Suprapubic skin (tissue), 4 donors: ENCODE data around the gene IL1A. TPM values are rescaled to one million over a fixed set of nuclear protein-coding genes. Genes with fewer than 3 reads are reported as not detected.

Source experiments
- DNase-seq, 2 donors: peaks; one replicate each; pipeline ENCODE4 v3.0.0-alpha.2; 2019; ENCODE audit warnings: low spot score in 2 of 2
- H3K27ac ChIP-seq: fragments of 200-600 bp; sonication (generic); one replicate; pipeline ENCODE4 v1.5.1; 2019
- H3K27me3 ChIP-seq: fragments of 200-600 bp; sonication (generic); one replicate; pipeline ENCODE4 v1.5.1; 2019
- H3K36me3 ChIP-seq: fragments of 200-600 bp; sonication (generic); one replicate; pipeline ENCODE4 v1.5.1; 2019
- H3K4me1 ChIP-seq: fragments of 200-600 bp; sonication (generic); one replicate; pipeline ENCODE4 v1.5.1; 2019
- H3K4me3 ChIP-seq: fragments of 200-600 bp; sonication (generic); one replicate; pipeline ENCODE4 v1.5.1; 2019; ENCODE audit warnings: mild to moderate bottlenecking
- H3K9me3 ChIP-seq: fragments of 200-600 bp; sonication (generic); one replicate; pipeline ENCODE4 v1.5.1; 2019
- CTCF ChIP-seq, 2 donors: fragments of 200-600 bp in 1 of 2; fragments of 450-650 bp in 1 of 2; sonication (generic) in 1 of 2; IDR thresholded peaks; one replicate each; pipeline ENCODE4 v1.5.1; 2016 to 2019; ENCODE audit warnings: antibody characterized with exemption in 2 of 2, mild to moderate bottlenecking in 1 of 2, moderate library complexity in 1 of 2
- EP300 ChIP-seq: sonication (generic); formaldehyde crosslinking; IDR thresholded peaks from one replicate; pipeline ENCODE4 v1.6.1; 2017; ENCODE audit warnings: antibody characterized with exemption
- POLR2A ChIP-seq, 2 donors: fragments of 450-650 bp; IDR thresholded peaks; one replicate each; pipeline ENCODE4 v1.6.1; 2017; ENCODE audit warnings: antibody characterized with exemption in 2 of 2, mild to moderate bottlenecking in 2 of 2, moderate library complexity in 2 of 2
- POLR2AphosphoS5 ChIP-seq, 3 donors: sonication (generic); formaldehyde crosslinking; IDR thresholded peaks; one replicate each; pipeline ENCODE4 v1.6.1; 2017; ENCODE audit warnings: antibody characterized with exemption in 3 of 3
- WGBS: methylation state at CpG from one replicate; pipeline ENCODE4 v1.1.5; 2018; 5-methylcytosine and 5-hydroxymethylcytosine counted together
- total RNA-seq, 4 donors: library from RNA; depleted of rRNA; stranded (reverse); fragments of >200 nt; gene quantifications; one replicate each; pipeline ENCODE4 v1.1.0, GENCODE V29; 2016

The IL1A gene
- total RNA-seq, 4 donors from 2014 or later = 0.49 to 1.1 (median 0.76) TPM; not detected in 1

DNA sequence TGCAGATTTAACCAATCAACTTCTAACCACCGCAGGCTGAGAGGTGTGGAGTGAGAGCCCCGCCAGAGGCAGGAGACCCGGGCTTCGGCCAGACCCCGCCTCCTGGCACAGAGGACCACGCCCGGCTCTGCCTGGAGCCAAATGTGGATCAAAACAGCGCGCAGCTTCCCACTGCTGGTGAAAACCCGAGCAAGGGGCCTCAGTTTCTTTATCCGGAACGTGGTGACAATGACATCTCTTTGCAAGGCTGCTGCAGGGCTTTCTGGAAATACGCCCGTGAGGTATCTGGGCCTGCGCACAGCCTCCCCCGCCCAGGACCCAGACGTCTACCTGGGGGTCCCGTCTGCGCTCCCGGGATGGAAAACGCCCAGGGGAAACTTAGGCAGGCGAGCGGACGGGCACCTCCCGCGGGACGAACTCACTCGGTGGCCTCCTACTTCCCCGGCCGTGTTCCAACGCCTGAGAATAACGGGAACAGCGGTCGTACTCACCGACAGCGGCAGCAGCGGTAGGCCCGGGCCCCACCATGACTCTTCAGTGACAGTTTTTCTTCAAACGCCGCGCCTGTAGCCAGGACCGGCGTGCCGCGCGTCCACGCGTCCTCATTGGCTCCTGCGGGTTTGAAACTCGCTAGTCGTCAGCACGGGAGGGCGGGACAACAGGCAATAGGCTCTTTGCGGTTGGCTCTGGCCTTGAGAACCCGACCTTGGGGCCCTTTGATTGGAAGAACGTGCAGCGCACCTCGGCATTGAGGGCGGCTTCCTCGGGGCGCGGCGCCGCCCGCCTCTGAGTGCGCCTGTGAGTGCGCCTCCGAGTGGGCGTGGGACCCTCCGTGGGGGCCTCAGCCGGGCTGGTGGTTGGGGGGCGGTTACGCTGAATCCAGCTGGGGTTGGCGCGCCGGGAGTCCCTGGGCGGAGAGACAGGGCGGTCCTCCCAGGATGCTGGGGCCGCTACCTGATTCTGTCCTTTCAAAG is 19.9 kb downstream of the IL1A start, which contains the start of gene CKAP2L:
CKAP2L (minus strand) TSS at position 539 of the 974 bp plus-strand sequence; CDS start at position 528, 11 bp downstream.
- WGBS = 1% methylated on average over 10 of the region's 79 CpGs
- TF ChIP-seq CTCF (IDR thresholded peaks at IDR 0.05) (no peak), POLR2AphosphoS5 (IDR thresholded peaks at IDR 0.05) (no peak), POLR2A (IDR thresholded peaks at IDR 0.05) (no peak), EP300 (no peak)
- peaks cover 14% of the 10 kb centered on the region for H3K4me1 ChIP-seq
- no peak within 1 kb of the TSS for H3K27ac ChIP-seq
- no peaks in the 10 kb centered on the region for H3K36me3 ChIP-seq
- H3K27me3 ChIP-seq = no peaks in the 10 kb centered on the region
- H3K9me3 ChIP-seq = no peaks in the 10 kb centered on the region
- peak; percentile 96 to 98 for DNase-seq
- H3K4me3 ChIP-seq = peak within 1 kb of the TSS; percentile 78

DNA sequence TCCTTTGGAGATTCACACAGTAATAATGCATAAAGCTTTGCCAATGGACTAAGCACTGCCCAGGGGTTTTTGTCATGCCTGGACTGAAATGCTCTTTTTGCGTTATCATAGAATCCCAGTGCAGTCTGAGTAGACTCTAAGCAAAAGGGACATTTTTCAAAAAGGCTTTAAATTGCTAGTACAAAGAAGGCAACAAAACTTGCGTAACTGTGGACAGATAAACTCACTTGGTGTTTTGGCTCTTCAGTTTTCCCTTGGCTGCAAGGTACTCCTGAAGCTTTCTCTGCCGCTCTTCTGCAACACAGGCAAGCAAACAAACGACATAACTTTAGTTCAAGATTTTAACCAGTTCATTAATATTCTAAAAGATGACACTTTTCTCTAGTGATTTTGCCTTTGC is 22.0 kb downstream of the IL1A start:
- H3K27me3 ChIP-seq = no peaks in the 10 kb centered on the region
- peaks cover 14% of the 10 kb centered on the region for H3K4me1 ChIP-seq
- no peak overlapping the region for H3K4me3 ChIP-seq
- no peak for DNase-seq
- H3K9me3 ChIP-seq = no peaks in the 10 kb centered on the region
- no peak overlapping the region for H3K27ac ChIP-seq
- H3K36me3 ChIP-seq = no peaks in the 10 kb centered on the region
- TF ChIP-seq EP300 (no peak), CTCF (IDR thresholded peaks at IDR 0.05) (no peak), POLR2A (IDR thresholded peaks at IDR 0.05) (no peak), POLR2AphosphoS5 (IDR thresholded peaks at IDR 0.05) (no peak)
- 92% methylated on average over 4 of the region's 4 CpGs for WGBS

DNA sequence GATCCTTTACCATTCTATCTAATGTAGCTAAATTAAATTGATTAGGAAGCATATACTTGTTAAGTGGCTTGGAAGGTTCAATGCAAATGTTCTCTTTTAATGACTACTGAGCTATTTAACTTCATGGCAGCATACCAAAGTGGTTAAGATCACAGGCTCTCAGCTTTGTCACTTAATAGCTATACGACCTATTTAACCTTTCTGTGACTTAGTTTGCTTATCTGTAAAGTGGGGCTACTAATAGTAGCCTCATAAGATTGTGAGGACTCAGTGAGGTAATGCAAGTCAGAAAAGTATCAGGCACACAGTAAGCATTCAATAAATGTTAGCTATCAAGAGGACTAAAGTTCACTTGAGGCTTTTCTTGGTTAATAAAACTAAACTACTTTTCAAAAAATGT is 24.1 kb downstream of the IL1A start:
- peaks cover 11% of the 10 kb centered on the region for H3K4me1 ChIP-seq
- TF ChIP-seq CTCF (IDR thresholded peaks at IDR 0.05) (no peak), EP300 (no peak), POLR2A (IDR thresholded peaks at IDR 0.05) (no peak), POLR2AphosphoS5 (IDR thresholded peaks at IDR 0.05) (no peak)
- 96% methylated on average over 1 of the region's 1 CpG for WGBS
- H3K27me3 ChIP-seq = no peaks in the 10 kb centered on the region
- H3K9me3 ChIP-seq = no peaks in the 10 kb centered on the region
- H3K36me3 ChIP-seq = no peaks in the 10 kb centered on the region
- H3K27ac ChIP-seq = no peak overlapping the region
- H3K4me3 ChIP-seq = no peak overlapping the region
- no peak for DNase-seq

DNA sequence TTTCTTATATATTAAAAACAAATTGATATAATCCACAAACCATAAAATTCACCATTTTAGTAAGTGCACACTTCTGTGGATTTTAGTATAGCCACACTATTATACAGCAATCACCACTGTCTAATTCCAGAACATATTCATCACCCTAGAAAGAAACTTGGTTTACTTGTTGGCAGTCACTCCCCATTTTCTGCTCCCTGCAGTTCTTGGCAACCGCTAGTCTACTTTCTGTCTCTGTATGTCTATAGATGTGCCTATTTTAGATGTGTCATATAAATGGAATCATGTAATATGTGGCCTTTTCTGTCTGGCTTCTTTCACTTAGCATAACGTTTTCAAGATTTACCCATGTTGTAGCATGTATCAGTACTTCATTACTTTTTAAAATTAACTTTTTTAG is 25.6 kb downstream of the IL1A start:
- no peaks in the 10 kb centered on the region for H3K36me3 ChIP-seq
- TF ChIP-seq POLR2A (IDR thresholded peaks at IDR 0.05) (no peak), EP300 (no peak), POLR2AphosphoS5 (IDR thresholded peaks at IDR 0.05) (no peak), CTCF (IDR thresholded peaks at IDR 0.05) (no peak)
- H3K27me3 ChIP-seq = no peaks in the 10 kb centered on the region
- peaks cover 2% of the 10 kb centered on the region for H3K4me1 ChIP-seq
- H3K27ac ChIP-seq = no peak overlapping the region
- WGBS = 82% methylated on average over 2 of the region's 2 CpGs
- no peak overlapping the region for H3K4me3 ChIP-seq
- H3K9me3 ChIP-seq = no peaks in the 10 kb centered on the region
- DNase-seq = no peak

DNA sequence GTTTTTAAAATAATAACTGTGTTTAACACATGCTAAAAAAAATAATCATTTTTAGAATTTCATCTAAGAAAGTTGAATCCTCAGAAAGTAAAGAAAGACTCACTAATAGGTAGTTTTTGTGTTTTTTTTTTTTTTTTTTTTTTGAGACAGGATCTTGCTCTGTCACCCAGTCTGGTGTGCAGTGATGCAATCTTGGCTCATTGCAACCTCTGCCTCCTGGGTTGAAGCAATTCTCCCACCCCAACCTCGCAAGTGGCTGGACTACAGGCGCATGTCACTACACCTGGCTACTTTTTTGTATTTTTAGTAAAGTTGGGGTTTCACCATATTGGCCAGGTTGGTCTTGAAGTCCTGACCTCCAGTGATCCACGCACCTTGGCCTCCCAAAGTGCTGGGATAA is 27.0 kb downstream of the IL1A start:
- no peak overlapping the region for H3K4me3 ChIP-seq
- no peaks in the 10 kb centered on the region for H3K27me3 ChIP-seq
- H3K4me1 ChIP-seq = no peaks in the 10 kb centered on the region
- no peak for DNase-seq
- H3K36me3 ChIP-seq = no peaks in the 10 kb centered on the region
- no peak overlapping the region for H3K27ac ChIP-seq
- TF ChIP-seq POLR2AphosphoS5 (IDR thresholded peaks at IDR 0.05) (no peak), CTCF (IDR thresholded peaks at IDR 0.05) (no peak), EP300 (no peak), POLR2A (IDR thresholded peaks at IDR 0.05) (no peak)
- no peaks in the 10 kb centered on the region for H3K9me3 ChIP-seq
- 100% methylated on average over 3 of the region's 3 CpGs for WGBS
